HepG2 (cell line): Measurements from ENCODE around the gene SYCE1. TPM values are rescaled to one million over a fixed set of nuclear protein-coding genes. Genes with fewer than 3 reads are reported as not detected.

ENCODE experiments used
- ATAC-seq: fragments of 200-7000 bp; cut with Tn5 transposase; 3 replicates; pipeline ENCODE4 v1.9.1; 2020; ENCODE audit warnings: mild to moderate bottlenecking, moderate library complexity
- BruUV-seq: library from RNA; stranded (reverse); fragments of 400-500 nt; replicated peaks from 2 replicates; lab custom pipeline; 2021; lab: Mats Ljungman, UMichigan
- CTCF ChIA-PET: fragments of 300-600 bp; formaldehyde crosslinking; extraction: SDS; loops from one replicate; lab custom pipeline; 2021; ENCODE audit warnings: low total read pairs, inconsistent platforms, low intra/inter-chr PET ratio; lab: Yijun Ruan, JAX
- POLR2A ChIA-PET: fragments of 350-600 bp; sonication (Branson Sonifier 250); formaldehyde crosslinking; loops from one replicate; lab custom pipeline; 2020; ENCODE audit warnings: antibody characterized with exemption, inconsistent platforms; lab: Yijun Ruan, JAX
- DNase-seq: peaks from one replicate; pipeline ENCODE4 v3.0.0-alpha.2; 2015; ENCODE audit warnings: low spot score
- FAIRE-seq: peaks from 3 replicates; lab custom pipeline; 2011; peaks lifted over from hg19 to GRCh38; lab: Jason Lieb, UNC
- H2AFZ ChIP-seq: one replicate; pipeline ENCODE4 v1.6.1; 2011; ENCODE audit warnings: low read length, inconsistent platforms
- H3K27ac ChIP-seq: fragments of 300-600 bp; 3 replicates; pipeline ENCODE4 v1.8.0; 2011; ENCODE audit warnings: mixed run types, mild to moderate bottlenecking, mixed read lengths, low read length, inconsistent platforms; ENCODE audit not compliant: insufficient read depth; ENCODE audit errors: extremely low read length
- H3K27me3 ChIP-seq, 2 experiments: fragments of 200-600 bp in 1 of 2; 2 replicates in 1 of 2; 3 replicates in 1 of 2; pipeline versions ENCODE4 v1.6.0 to v1.8.0; 2011; ENCODE audit warnings: low read length in 2 of 2, mild to moderate bottlenecking in 2 of 2, moderate library complexity in 2 of 2, inconsistent platforms in 1 of 2; ENCODE audit not compliant: insufficient read depth in 2 of 2, control insufficient read depth in 1 of 2
- H3K36me3 ChIP-seq, 2 experiments: fragments of 200-600 bp in 1 of 2; replicated peaks in 1 of 2; 2 replicates in 1 of 2; 3 replicates in 1 of 2; pipeline versions ENCODE4 v1.5.1 to v1.8.0; 2011; ENCODE audit warnings: low read length in 2 of 2, inconsistent platforms in 1 of 2; ENCODE audit not compliant: insufficient read depth in 2 of 2, control insufficient read depth in 1 of 2
- H3K4me1 ChIP-seq: 2 replicates; pipeline ENCODE4 v1.5.1; 2012; ENCODE audit warnings: low read length, inconsistent platforms; ENCODE audit not compliant: insufficient read depth
- H3K4me2 ChIP-seq: 2 replicates; pipeline ENCODE4 v1.6.0; 2011; ENCODE audit warnings: low read depth, low read length, inconsistent platforms
- H3K4me3 ChIP-seq, 3 experiments: fragments of 200-600 bp in 1 of 3; sonication (generic), shearing (Covaris generic) in 1 of 3; replicated peaks in 1 of 3; 2 replicates each; pipeline ENCODE4 v1.5.1; 2011 to 2016; ENCODE audit warnings: low read length in 3 of 3, inconsistent platforms in 2 of 3, low read depth in 2 of 3, mild to moderate bottlenecking in 2 of 3, control low read depth in 1 of 3, mixed read lengths in 1 of 3; ENCODE audit not compliant: insufficient read depth in 1 of 3
- H3K79me2 ChIP-seq: one replicate; pipeline ENCODE4 v1.6.1; 2011; ENCODE audit warnings: low read length, inconsistent platforms; ENCODE audit not compliant: insufficient read depth
- H3K9ac ChIP-seq: 2 replicates; pipeline ENCODE4 v1.6.0; 2011; ENCODE audit warnings: mild to moderate bottlenecking, low read depth, low read length, inconsistent platforms; ENCODE audit not compliant: insufficient read depth
- H3K9me3 ChIP-seq: 2 replicates; pipeline ENCODE4 v1.5.1; 2012; ENCODE audit warnings: mild to moderate bottlenecking, low read length
- H4K20me1 ChIP-seq: 2 replicates; pipeline ENCODE4 v1.6.0; 2011; ENCODE audit warnings: inconsistent platforms, mild to moderate bottlenecking, low read length, moderate library complexity; ENCODE audit not compliant: insufficient read depth
- ATF7 ChIP-seq, 2 experiments: fragments of 450-650 bp in 1 of 2; sonication (generic) in 1 of 2; formaldehyde crosslinking in 1 of 2; IDR thresholded peaks; 2 replicates each; pipeline versions ENCODE4 v1.4.0 to v1.6.1; 2016 to 2020; ENCODE audit warnings: antibody characterized with exemption in 1 of 2, mild to moderate bottlenecking in 1 of 2, missing genetic modification reagents in 1 of 2
- FOXJ3 ChIP-seq: sonication (generic); formaldehyde crosslinking; IDR thresholded peaks from 2 replicates; pipeline ENCODE4 v1.4.0; 2020; ENCODE audit warnings: missing genetic modification reagents, mild to moderate bottlenecking, borderline replicate concordance
- FOXP4 ChIP-seq: sonication (generic); formaldehyde crosslinking; IDR thresholded peaks from 2 replicates; pipeline ENCODE4 v1.4.0; 2020; ENCODE audit warnings: missing genetic modification reagents
- GATA4 ChIP-seq: sonication (generic); IDR thresholded peaks from 2 replicates; pipeline ENCODE4 v1.6.1; 2016; ENCODE audit warnings: antibody characterized with exemption, low read depth, borderline replicate concordance
- GATAD1 ChIP-seq: IDR thresholded peaks from 2 replicates; pipeline ENCODE4 v1.6.1; 2016; ENCODE audit warnings: missing genetic modification reagents, missing compliant biosample characterization
- MTA3 ChIP-seq: sonication (generic); formaldehyde crosslinking; IDR thresholded peaks from 2 replicates; pipeline ENCODE4 v1.4.0; 2020; ENCODE audit warnings: missing genetic modification reagents
- NR1H2 ChIP-seq: sonication (generic); formaldehyde crosslinking; IDR thresholded peaks from 2 replicates; pipeline ENCODE4 v1.8.1; 2022; ENCODE audit warnings: low read depth, missing genetic modification reagents, borderline replicate concordance
- TCF7 ChIP-seq: sonication (generic); IDR thresholded peaks from 2 replicates; pipeline ENCODE4 v1.6.1; 2016; ENCODE audit warnings: antibody characterized with exemption, low read depth
- TERF1 ChIP-seq: sonication (generic); formaldehyde crosslinking; IDR thresholded peaks from 2 replicates; pipeline ENCODE4 v1.8.0; 2022; ENCODE audit warnings: mild to moderate bottlenecking, missing genetic modification reagents, moderate library complexity
- ZBTB2 ChIP-seq: sonication (generic); formaldehyde crosslinking; IDR thresholded peaks from 2 replicates; pipeline ENCODE4 v1.8.0; 2022; ENCODE audit warnings: low read depth, missing genetic modification reagents
- ZNF792 ChIP-seq: IDR thresholded peaks from 2 replicates; pipeline ENCODE4 v1.6.1; 2016
- WGBS: methylation state at CpG from one replicate; pipeline ENCODE4 v1.1.6; 2017; ENCODE audit warnings: low lambda C conversion rate; 5-methylcytosine and 5-hydroxymethylcytosine counted together
- in situ Hi-C: cut with HindIII; loops from 2 replicates; pipeline ENCODE4 v1.10.0; 2017; ENCODE audit warnings: low pct_unique_long_range_greater_than_20kb; ENCODE audit not compliant: extremely low pct_ligation_motif_present
- intact Hi-C: fragments of 100-400 bp; cut with micrococcal nuclease; formaldehyde crosslinking; loops from one replicate; pipeline ENCODE4 v1.10.0; 2022; ENCODE audit not compliant: unreplicated experiment
- polyA plus RNA-seq, 8 experiments: library from polyadenylated mRNA; depleted of rRNA in 3 of 8; stranded (reverse) in 7 of 8; unstranded in 1 of 8; fragments of >200 nt; fragmentation: Illumina TruSeq in 4 of 8; extraction: Trizol in 4 of 8; gene quantifications; 2 replicates each; pipeline versions ENCODE4 v1.2.1 to v1.2.3, GENCODE V29; 2011 to 2016; ENCODE audit warnings: low read depth in 4 of 8, missing spikeins in 1 of 8, mixed read lengths in 1 of 8; ENCODE audit not compliant: insufficient read depth in 1 of 8
- total RNA-seq, 5 experiments: library from RNA; depleted of rRNA; stranded (reverse); fragments of >200 nt; fragmentation: Illumina TruSeq; extraction: Trizol; gene quantifications; 2 replicates each; pipeline ENCODE4 v1.2.3, GENCODE V29; 2016; ENCODE audit warnings: low read depth in 1 of 5

SYCE1 gene
- total and polyA plus RNA-seq, 2 of the 13 experiments (the other 11 are each of a cell fraction or from before 2014, with no cell fraction given) = not detected

GRCh38 chr10:133613699-133614098, 48.3 kb upstream of the SYCE1 start:
- FAIRE-seq (no peak), DNase-seq (no peak), ATAC-seq (no peak)
- no peak overlapping the region for H3K27ac ChIP-seq
- H2AFZ ChIP-seq = no peak overlapping the region
- H3K79me2 ChIP-seq = no peaks in the 10 kb centered on the region
- no peak overlapping the region for H3K9ac ChIP-seq
- in situ Hi-C loops = no loop called here
- no peak for TF ChIP-seq TERF1 (CRISPR knock-in tag)
- peak; percentile 66 for TF ChIP-seq ATF7 (IDR thresholded peaks at IDR 0.05)
- no peak for TF ChIP-seq ATF7 (CRISPR knock-in tag; IDR thresholded peaks at IDR 0.05)
- TF ChIP-seq TCF7 = no peak
- 5% methylated on average over 4 of the region's 6 CpGs for WGBS
- no peaks in the 10 kb centered on the region for H3K4me1 ChIP-seq
- H4K20me1 ChIP-seq = no peaks in the 10 kb centered on the region
- H3K4me2 ChIP-seq = no peak overlapping the region
- no peaks in the 10 kb centered on the region for H3K9me3 ChIP-seq
- ChIA-PET CTCF (no interaction called here), POLR2A (no interaction called here)
- H3K27me3 ChIP-seq = peaks cover 0 to 10% of the 10 kb centered on the region in 2 experiments; a peak in 3 of 5 replicates
- H3K36me3 ChIP-seq = no peaks in the 10 kb centered on the region
- BruUV-seq = no TSS peak
- intact Hi-C loops = no loop called here
- no peak overlapping the region for H3K4me3 ChIP-seq

GRCh38 chr10:133611079-133611478, 45.7 kb upstream of the SYCE1 start:
- no peak overlapping the region for H2AFZ ChIP-seq
- TF ChIP-seq NR1H2 (no peak), GATAD1 (no peak), ZBTB2 (no peak), FOXP4 (CRISPR knock-in tag) (no peak), MTA3 (no peak), GATA4 (no peak), FOXJ3 (CRISPR knock-in tag) (no peak), ZNF792 (no peak)
- no peaks in the 10 kb centered on the region for H3K4me1 ChIP-seq
- FAIRE-seq = no peak
- intact Hi-C loops (no loop called here), in situ Hi-C loops (no loop called here)
- no peak overlapping the region for H3K9ac ChIP-seq
- no peak for DNase-seq
- H3K4me3 ChIP-seq = no peak overlapping the region
- no peaks in the 10 kb centered on the region for H3K36me3 ChIP-seq
- 7% methylated on average over 4 of the region's 4 CpGs for WGBS
- no peak for ATAC-seq
- no peaks in the 10 kb centered on the region for H3K9me3 ChIP-seq
- ChIA-PET CTCF (no interaction called here), POLR2A (no interaction called here)
- no TSS peak for BruUV-seq
- H3K79me2 ChIP-seq = no peaks in the 10 kb centered on the region
- peaks cover 0 to 8% of the 10 kb centered on the region in 2 experiments; a peak in 3 of 5 replicates for H3K27me3 ChIP-seq
- H3K4me2 ChIP-seq = no peak overlapping the region
- no peak overlapping the region for H3K27ac ChIP-seq
- no peaks in the 10 kb centered on the region for H4K20me1 ChIP-seq
